ENCODE results near the gene SCAMP4. TPM values are rescaled to one million over a fixed set of nuclear protein-coding genes. Genes with fewer than 3 reads are reported as not detected.

SCAMP4 gene
- total RNA-seq, 2 donors from 2014 or later, result 35.0 to 42.1 TPM

- DNase-seq (ENCODE audit: low spot score), result no peak
- Histone ChIP-seq H3K4me1 (no peaks in the 10 kb centered on the region), H3K36me3 (no peaks in the 10 kb centered on the region), H3K4me3 (no peak overlapping the region), H3K9me3 (no peaks in the 10 kb centered on the region), H3K27ac (no peak overlapping the region), H3K27me3 (no peaks in the 10 kb centered on the region)
- TF ChIP-seq, protein P1, sequence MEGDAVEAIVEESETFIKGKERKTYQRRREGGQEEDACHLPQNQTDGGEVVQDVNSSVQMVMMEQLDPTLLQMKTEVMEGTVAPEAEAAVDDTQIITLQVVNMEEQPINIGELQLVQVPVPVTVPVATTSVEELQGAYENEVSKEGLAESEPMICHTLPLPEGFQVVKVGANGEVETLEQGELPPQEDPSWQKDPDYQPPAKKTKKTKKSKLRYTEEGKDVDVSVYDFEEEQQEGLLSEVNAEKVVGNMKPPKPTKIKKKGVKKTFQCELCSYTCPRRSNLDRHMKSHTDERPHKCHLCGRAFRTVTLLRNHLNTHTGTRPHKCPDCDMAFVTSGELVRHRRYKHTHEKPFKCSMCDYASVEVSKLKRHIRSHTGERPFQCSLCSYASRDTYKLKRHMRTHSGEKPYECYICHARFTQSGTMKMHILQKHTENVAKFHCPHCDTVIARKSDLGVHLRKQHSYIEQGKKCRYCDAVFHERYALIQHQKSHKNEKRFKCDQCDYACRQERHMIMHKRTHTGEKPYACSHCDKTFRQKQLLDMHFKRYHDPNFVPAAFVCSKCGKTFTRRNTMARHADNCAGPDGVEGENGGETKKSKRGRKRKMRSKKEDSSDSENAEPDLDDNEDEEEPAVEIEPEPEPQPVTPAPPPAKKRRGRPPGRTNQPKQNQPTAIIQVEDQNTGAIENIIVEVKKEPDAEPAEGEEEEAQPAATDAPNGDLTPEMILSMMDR (IDR thresholded peaks at IDR 0.05), result no peak
Observed at GRCh38 chr19:1961000-1961883, 56.0 kb downstream of the SCAMP4 start.

GRCh38 chr19:1962674-1963073 lies 57.5 kb downstream of the SCAMP4 start:
- H3K27me3 ChIP-seq, result no peaks in the 10 kb centered on the region
- H3K4me3 ChIP-seq, result no peak overlapping the region
- TF ChIP-seq, protein P1 (IDR thresholded peaks at IDR 0.05), result no peak
- no peaks in the 10 kb centered on the region for H3K4me1 ChIP-seq
- no peaks in the 10 kb centered on the region for H3K36me3 ChIP-seq
- no peak overlapping the region for H3K27ac ChIP-seq
- DNase-seq (ENCODE audit: low spot score), result no peak
- H3K9me3 ChIP-seq, result no peaks in the 10 kb centered on the region

- peaks cover 9% of the 10 kb centered on the region for H3K36me3 ChIP-seq
- DNase-seq (ENCODE audit: low spot score), result no peak
- H3K27ac ChIP-seq, result no peak overlapping the region
- H3K9me3 ChIP-seq, result no peaks in the 10 kb centered on the region
- no peaks in the 10 kb centered on the region for H3K27me3 ChIP-seq
- no peaks in the 10 kb centered on the region for H3K4me1 ChIP-seq
- H3K4me3 ChIP-seq, result no peak overlapping the region
- TF ChIP-seq, protein P1 (IDR thresholded peaks at IDR 0.05), result no peak
Observed at GRCh38 chr19:1967087-1967608, 61.9 kb downstream of the SCAMP4 start.

DNA sequence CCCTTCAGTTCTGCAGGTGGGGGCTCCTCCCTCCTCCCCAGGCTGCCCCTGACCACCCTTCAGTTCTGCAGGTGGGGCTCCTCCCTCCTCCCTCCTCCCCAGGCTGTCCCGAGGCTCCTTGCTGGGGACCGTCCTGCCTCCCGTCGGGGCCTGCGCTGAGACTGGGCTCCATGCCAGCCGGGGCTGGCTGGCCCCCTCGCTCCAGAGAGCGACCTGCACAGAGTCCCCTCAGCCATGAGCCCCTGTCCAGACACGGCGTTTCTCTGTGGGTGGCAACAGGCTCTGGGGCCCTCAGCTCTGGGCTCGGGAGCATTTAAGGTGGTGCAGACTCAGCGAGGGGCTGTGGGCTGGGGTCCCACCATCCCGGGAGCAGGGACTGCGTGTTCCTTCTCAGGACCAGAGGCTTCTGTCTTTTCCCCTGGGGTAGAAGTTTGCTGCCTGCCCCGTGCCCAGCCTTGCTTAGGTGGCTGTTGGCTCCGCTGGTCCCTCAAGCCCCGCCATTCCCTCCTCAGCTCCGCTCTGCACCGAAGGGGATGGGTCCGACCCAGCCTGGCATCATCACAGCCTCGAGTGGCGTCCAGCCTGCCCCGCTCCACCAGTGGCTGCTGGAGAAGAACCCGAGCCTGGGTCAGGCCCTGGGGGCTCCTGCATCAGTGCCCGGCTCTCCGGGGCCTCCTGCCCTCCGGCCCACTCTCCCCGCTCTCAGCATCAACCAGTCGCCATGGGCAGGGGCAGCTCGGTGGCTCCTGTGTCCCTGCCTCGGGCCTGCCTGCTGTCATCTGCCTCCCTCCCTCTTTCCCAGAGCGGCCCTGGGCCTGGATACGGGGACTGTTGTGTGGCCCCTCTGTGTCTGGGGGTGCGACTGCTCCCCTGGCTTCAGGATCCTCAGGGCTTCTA lies 63.3 kb downstream of the SCAMP4 start:
- TF ChIP-seq, protein P1 (IDR thresholded peaks at IDR 0.05), result no peak
- Histone ChIP-seq H3K36me3 (peaks cover 9% of the 10 kb centered on the region), H3K4me3 (no peak overlapping the region), H3K9me3 (no peaks in the 10 kb centered on the region), H3K27ac (no peak overlapping the region), H3K4me1 (no peaks in the 10 kb centered on the region), H3K27me3 (no peaks in the 10 kb centered on the region)
- DNase-seq (ENCODE audit: low spot score), result no peak

- no peaks in the 10 kb centered on the region for H3K9me3 ChIP-seq
- H3K27me3 ChIP-seq, result no peaks in the 10 kb centered on the region
- no peak for DNase-seq (ENCODE audit: low spot score)
- TF ChIP-seq, protein P1 (IDR thresholded peaks at IDR 0.05), result no peak
- peaks cover 9% of the 10 kb centered on the region for H3K36me3 ChIP-seq
- H3K27ac ChIP-seq, result no peak overlapping the region
- no peak overlapping the region for H3K4me3 ChIP-seq
- no peaks in the 10 kb centered on the region for H3K4me1 ChIP-seq
Observed at GRCh38 chr19:1969176-1970002, 64.2 kb downstream of the SCAMP4 start.

Data from right atrium auricular region (tissue), 2 donors.